Activated CD8-positive, alpha-beta memory T cell treated with anti-CD3 and anti-CD28 coated beads, Interleukin-2, amount 50 U/mL, for 1 hour (primary cell): ENCODE results near the gene PDIA6.

Experiments
- DNase-seq: peaks from one replicate; pipeline ENCODE4 v3.0.0-alpha.2; 2020; ENCODE audit errors: extremely low read depth

PDIA6 gene

GRCh38 chr2:10812362-10813162, at the start of gene PDIA6:
PDIA6 (minus strand) TSS chr2:10812785; CDS start chr2:10812696, 89 bp downstream.
- peak; percentile 80 for DNase-seq

DNA sequence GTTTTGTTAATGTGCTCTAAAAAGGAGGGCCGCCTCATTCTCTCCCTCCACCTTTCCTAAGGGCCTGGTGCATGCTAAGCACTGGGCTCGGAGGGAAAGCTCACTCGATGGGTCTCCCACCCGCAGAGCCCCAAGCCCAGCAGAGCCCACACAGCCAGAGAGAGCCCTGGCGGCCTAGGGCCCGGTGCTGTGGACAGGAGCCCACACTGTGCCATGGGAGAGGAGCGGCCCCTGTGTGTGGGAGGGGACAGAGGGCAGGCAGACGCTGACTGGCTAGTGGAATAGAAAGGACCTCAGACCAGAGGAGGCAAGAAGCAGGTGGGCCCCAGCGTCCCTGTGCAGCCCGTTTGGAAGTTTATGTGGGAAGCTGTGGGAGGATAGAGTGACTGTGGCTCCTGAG, 49.7 kb upstream of the PDIA6 start:
- DNase-seq = no peak

DNA sequence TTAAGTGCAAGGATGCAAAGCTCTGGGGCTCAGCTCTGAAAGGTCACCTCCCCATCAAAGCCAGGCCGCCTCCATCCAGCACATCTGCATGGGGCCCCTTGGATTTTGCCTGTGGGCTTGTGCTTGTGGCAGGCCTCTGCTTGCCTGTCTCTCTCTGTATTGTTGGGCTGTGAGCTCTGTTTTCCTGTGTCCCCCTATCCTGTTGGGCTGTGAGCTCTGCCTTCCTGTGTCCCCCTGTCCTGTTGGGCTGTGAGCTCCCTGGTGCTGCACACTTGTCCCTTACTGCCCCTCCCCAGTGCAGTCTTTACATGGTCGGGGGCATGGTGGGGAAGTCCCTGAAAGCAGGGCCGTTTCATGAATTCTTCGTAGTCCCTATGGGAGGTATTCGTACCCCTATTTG, 49.2 kb upstream of the PDIA6 start:
- DNase-seq = no peak

DNA sequence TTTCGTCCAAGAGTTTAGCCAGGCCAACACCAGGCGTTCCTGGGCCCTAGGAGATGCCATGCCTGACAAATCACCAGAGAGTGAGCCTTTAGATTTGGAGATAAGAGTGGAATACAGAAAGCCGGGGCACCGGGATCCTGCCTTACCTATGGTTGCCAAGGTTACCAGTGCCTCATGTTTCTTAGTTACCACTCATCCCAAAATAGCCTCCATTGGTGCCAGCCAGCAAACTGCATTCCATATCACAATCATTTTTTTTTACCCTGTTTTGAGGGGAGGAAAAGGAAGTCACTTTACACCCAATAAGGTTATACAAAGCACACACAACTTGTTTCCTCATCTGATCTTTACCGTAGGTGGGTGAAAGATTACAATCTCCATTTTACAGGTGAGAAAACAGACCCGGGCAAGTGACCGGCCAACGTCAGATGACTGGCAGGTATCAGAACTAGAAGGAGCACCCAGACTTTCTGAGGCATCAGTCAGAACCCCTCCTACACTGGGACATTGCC, 48.3 kb upstream of the PDIA6 start:
- DNase-seq = no peak

- DNase-seq = no peak
These were observed 47.7 kb upstream of the PDIA6 start for GRCh38 chr2:10860081-10860813.

DNA sequence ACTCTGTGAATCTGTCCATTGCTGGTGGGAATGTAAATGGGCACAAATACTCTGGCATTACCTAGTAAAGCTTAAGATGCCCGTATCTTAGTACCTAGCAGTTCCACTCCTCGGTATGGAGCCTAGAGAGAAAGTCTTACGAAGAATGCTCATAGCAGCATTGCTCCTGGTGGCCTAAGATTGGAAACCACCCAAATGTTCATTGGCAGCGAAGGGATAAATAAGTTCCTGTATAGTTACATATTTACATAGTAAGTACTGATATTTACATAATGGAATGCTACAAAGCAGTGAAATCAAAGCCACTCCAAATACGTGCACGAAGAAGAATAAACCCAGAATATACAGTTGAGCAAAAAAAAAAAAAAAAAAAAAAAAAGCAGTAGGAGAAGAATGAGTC, 46.7 kb upstream of the PDIA6 start:
- DNase-seq = no peak

DNA sequence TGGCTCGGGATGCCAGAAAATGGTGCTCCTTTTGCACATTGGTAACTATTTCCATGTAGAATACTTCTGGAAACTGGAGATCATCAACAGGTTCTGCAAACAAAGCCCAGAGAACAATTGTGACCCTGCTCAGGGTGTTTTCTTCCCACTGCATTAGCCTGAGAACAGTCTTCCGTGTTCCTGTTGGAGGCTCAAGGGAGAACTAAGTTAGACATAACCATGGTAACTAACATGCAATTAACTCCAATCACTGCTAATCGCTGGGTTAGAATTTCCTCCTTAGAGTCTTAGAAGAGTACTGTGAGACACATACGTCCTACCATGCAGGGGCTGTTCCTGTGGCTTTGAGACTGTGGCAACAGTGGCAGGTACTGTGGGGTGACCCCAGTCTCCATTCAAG, 36.0 kb upstream of the PDIA6 start:
- no peak for DNase-seq

DNA sequence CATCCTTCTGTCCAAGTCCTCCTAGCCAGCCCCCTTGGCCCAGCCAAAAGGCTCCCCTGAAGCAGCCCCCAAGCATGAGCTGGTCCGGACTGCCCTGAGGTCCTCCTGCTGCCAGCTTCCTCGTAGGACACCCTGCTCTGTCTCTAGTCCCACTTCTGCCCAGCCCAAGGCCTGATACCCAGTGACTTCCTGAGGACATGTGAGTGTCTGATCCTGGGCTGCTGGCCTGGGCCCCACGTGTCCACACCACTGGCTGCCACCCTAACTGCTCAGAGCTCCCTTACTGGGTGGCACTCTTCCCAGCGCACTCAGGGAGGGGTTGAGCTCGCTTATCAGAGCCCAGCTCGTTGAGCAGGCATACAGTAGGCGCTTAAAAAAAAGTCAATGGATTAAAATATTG, 34.4 kb upstream of the PDIA6 start:
- no peak for DNase-seq

DNA sequence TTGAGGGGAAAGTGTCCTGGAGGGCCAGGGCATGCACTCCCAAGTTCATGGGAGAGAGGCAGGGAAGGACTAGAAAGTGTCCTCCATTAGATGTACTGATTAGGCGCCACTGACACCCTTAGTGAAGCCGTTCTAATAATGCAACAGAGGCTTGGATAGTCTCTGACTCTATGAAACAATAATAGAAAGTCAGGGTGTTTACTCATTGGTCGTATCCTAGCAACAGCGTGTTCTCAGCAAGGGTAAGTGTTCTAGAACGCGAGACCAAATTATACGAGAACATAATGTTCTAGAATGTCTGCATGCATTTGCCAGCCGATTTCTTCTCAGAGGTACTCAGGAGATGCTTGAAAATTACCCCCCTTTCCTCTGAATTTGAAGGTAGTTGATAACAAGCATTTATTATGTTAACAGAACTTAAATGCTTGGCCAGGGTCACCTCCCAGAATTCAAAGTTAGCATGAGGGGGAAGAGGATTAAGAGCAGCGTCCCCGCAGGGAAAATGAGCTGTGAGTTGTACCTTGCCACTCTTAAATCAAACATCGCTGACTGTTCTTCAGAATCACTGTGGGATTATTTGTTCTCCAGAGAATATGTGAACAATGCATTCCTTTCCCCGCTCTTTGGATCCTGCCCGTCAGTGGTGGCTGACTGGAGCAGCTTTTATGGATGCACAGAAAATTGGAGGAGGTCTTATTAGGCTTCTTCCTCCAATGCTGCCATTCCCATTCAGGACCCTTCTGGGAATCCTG, 33.7 kb upstream of the PDIA6 start:
- DNase-seq = no peak

DNA sequence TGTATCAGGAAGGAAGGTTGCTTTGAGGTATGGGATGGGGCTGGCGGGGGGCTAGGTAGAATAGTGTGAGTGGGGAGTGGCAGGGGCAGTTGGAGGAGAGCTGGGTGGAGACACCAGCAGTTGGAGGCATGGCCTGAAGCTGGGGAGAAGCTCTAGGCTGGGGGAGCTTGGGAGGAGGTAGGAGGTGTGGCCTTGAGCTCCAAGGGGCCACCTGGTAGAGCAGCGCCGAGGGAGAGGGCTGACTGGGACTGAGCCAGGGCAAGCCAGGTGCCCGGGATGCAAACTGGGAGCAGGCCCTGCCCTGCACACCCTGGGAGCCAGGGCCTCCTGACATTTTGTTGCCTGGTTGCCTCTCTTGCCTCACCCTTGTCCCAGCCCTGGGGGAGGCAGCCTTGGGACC, 33.1 kb upstream of the PDIA6 start:
- DNase-seq = no peak

- no peak for DNase-seq
These were observed 31.5 kb upstream of the PDIA6 start for GRCh38 chr2:10844097-10844496.

GRCh38 chr2:10842506-10842905, 29.9 kb upstream of the PDIA6 start:
- DNase-seq = no peak

- no peak for DNase-seq
These were observed 29.1 kb upstream of the PDIA6 start for GRCh38 chr2:10841547-10842219.

DNA sequence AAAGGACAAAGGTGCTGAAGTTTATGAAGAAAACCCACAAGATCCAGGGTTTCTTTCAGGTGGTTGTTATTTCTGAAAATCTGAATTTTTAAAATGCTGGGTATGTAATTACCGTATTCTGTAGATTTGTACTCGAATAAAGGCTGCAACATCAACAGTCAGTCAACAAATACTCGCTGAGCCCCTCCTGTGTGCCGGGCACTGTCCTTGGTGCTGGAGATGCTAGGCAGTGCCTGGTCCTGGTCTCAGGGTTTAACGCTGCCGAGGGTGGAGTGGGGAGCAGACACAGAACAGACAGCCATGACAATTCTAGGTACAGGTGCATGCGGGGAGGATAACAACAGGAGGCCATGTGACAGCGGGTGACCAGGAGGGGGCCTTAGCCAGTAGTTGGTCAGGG, 27.2 kb upstream of the PDIA6 start:
- DNase-seq = no peak

GRCh38 chr2:10838734-10839133, 26.1 kb upstream of the PDIA6 start:
- no peak for DNase-seq

- DNase-seq = no peak
These were observed 25.0 kb upstream of the PDIA6 start for GRCh38 chr2:10837298-10838266.

- DNase-seq = no peak
These were observed 22.7 kb upstream of the PDIA6 start for GRCh38 chr2:10835052-10835970.

GRCh38 chr2:10834068-10834655, 21.6 kb upstream of the PDIA6 start:
- no peak for DNase-seq

- no peak for DNase-seq
These were observed 20.4 kb upstream of the PDIA6 start for GRCh38 chr2:10833021-10833420.
